ENCODE measurements around the gene ALG12.

DNA sequence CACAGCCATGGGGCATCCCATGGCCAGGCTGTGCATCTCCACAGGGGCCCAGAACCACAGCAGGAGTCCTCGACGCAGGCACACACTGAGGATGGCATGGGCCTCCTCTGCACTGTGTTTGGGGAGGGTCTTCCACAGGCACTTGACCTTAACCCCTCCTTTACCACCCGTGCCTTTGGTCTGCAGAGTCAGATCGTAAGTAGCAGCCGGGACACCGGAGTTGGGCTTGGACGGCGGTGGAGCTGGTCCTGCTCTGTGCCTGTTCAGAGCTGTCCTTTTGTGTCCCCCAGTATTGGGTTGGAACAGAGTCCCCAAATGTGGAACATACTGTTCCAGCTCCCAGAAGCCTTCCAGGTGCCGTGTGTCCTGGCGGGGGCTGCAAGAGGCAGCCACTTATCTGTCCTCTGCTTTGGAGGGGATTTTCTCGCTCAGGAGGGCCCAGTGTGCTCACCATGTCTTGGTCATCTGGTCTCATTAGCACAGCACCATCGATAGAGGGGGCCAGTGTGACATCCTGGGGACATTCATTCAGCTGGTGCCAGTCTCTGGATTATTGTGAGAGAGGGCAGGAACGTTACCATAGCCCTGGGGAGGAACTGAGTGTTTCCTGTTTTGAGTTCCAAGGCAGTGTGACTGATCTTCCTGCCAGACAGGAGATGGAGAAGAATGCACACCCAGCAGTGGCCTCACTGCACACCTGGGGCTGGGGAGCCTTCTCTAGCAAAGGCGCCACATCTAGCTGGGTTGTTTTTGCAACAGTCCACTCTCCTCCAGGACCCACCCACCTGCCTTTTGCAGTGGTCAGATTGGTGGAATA is 12.6 kb upstream of the ALG12 start:
- TF ChIP-seq, protein P1, sequence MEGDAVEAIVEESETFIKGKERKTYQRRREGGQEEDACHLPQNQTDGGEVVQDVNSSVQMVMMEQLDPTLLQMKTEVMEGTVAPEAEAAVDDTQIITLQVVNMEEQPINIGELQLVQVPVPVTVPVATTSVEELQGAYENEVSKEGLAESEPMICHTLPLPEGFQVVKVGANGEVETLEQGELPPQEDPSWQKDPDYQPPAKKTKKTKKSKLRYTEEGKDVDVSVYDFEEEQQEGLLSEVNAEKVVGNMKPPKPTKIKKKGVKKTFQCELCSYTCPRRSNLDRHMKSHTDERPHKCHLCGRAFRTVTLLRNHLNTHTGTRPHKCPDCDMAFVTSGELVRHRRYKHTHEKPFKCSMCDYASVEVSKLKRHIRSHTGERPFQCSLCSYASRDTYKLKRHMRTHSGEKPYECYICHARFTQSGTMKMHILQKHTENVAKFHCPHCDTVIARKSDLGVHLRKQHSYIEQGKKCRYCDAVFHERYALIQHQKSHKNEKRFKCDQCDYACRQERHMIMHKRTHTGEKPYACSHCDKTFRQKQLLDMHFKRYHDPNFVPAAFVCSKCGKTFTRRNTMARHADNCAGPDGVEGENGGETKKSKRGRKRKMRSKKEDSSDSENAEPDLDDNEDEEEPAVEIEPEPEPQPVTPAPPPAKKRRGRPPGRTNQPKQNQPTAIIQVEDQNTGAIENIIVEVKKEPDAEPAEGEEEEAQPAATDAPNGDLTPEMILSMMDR (conservative IDR thresholded peaks at IDR 0.05 in 1 of 2, IDR thresholded peaks at IDR 0.05 in 1 of 2; ENCODE audit: extremely low read depth in 1 of 2, insufficient read depth in 1 of 2, low read depth in 1 of 2, low read length in 2 of 2), result peak; percentile 20 to 73
- TF ChIP-seq EZH2 (IDR thresholded peaks at IDR 0.05; ENCODE audit: borderline replicate concordance, low read length), result no peak
